ENCODE data around the gene COX6B2.
A peak's percentile ranks its signal among the peaks of the same experiment; 100 is the strongest.

COX6B2 gene

GRCh38 chr19:55390461-55390880 lies 36.0 kb upstream of the COX6B2 start:
- Histone ChIP-seq H3K4me2 (peak overlapping the region; percentile 19; the same call in 1 of the 2 replicates), H3K27me3 (no peaks in the 10 kb centered on the region), H4K20me1 (peaks cover 93% of the 10 kb centered on the region), H3K9ac (0 out of 2 replicates have a peak overlapping the region, but pooled peaks have one; percentile 2), H3K4me1 (peaks cover 59% of the 10 kb centered on the region), H3K36me3 (peaks cover 65% of the 10 kb centered on the region), H3K9me3 (no peaks in the 10 kb centered on the region), H3K4me3 (no peak overlapping the region), H3K27ac (no peak overlapping the region)
- TF ChIP-seq Cebpa-rat (IDR thresholded peaks at IDR 0.05), result no peak

GRCh38 chr19:55389386-55390317 lies 35.1 kb upstream of the COX6B2 start:
- peaks cover 87% of the 10 kb centered on the region for H4K20me1 ChIP-seq
- H3K9ac ChIP-seq, result peak overlapping the region; percentile 99
- no peak overlapping the region for H3K27ac ChIP-seq
- H3K4me3 ChIP-seq, result no peak overlapping the region
- peak overlapping the region; percentile 96 for H3K4me2 ChIP-seq
- TF ChIP-seq Cebpa-rat (IDR thresholded peaks at IDR 0.05), result no peak
- H3K36me3 ChIP-seq, result peaks cover 65% of the 10 kb centered on the region
- H3K27me3 ChIP-seq, result no peaks in the 10 kb centered on the region
- no peaks in the 10 kb centered on the region for H3K9me3 ChIP-seq
- H3K4me1 ChIP-seq, result peaks cover 62% of the 10 kb centered on the region

- no peak for TF ChIP-seq Cebpa-rat (IDR thresholded peaks at IDR 0.05)
- peaks cover 65% of the 10 kb centered on the region for H3K36me3 ChIP-seq
- peaks cover 73% of the 10 kb centered on the region for H3K4me1 ChIP-seq
- H3K27me3 ChIP-seq, result no peaks in the 10 kb centered on the region
- H3K9me3 ChIP-seq, result no peaks in the 10 kb centered on the region
- no peak overlapping the region; the same call in 1 of the 2 replicates for H3K27ac ChIP-seq
- H3K4me3 ChIP-seq, result peak overlapping the region; percentile 92
- peak overlapping the region; percentile 99 for H3K9ac ChIP-seq
- peak overlapping the region; percentile 96 for H3K4me2 ChIP-seq
- peaks cover 72% of the 10 kb centered on the region for H4K20me1 ChIP-seq
These were observed 33.4 kb upstream of the COX6B2 start for GRCh38 chr19:55387736-55388497.

- Histone ChIP-seq H3K4me1 (peaks cover 76% of the 10 kb centered on the region), H4K20me1 (peaks cover 58% of the 10 kb centered on the region)
These were observed 32.0 kb upstream of the COX6B2 start for GRCh38 chr19:55386493-55386971.

GRCh38 chr19:55385724-55386492 lies 31.4 kb upstream of the COX6B2 start, which contains the start of gene RPL28:
Gene RPL28, plus strand, starts transcription at chr19:55385932. Its CDS starts 426 bp downstream, at chr19:55386358.
- H3K27ac ChIP-seq, result peak within 1 kb of the TSS; percentile 96
- H3K4me1 ChIP-seq, result peaks cover 72% of the 10 kb centered on the region
- H4K20me1 ChIP-seq, result peaks cover 51% of the 10 kb centered on the region
- H3K4me2 ChIP-seq, result peak within 1 kb of the TSS; percentile 99
- peaks cover 46% of the 10 kb centered on the region for H3K36me3 ChIP-seq
- no peaks in the 10 kb centered on the region for H3K9me3 ChIP-seq
- H3K27me3 ChIP-seq, result no peaks in the 10 kb centered on the region
- peak within 1 kb of the TSS; percentile 99 for H3K9ac ChIP-seq
- TF ChIP-seq Cebpa-rat (IDR thresholded peaks at IDR 0.05), result no peak
- peak within 1 kb of the TSS; percentile 92 for H3K4me3 ChIP-seq

More at GRCh38 chr19:55386493-55386971, 32.0 kb upstream of the COX6B2 start:
- Histone ChIP-seq H3K4me2 (peak overlapping the region; percentile 96), H3K9me3 (no peaks in the 10 kb centered on the region), H3K9ac (peak overlapping the region; percentile 99), H3K27me3 (no peaks in the 10 kb centered on the region), H3K4me3 (peak overlapping the region; percentile 92), H3K36me3 (peaks cover 52% of the 10 kb centered on the region), H3K27ac (peak overlapping the region; percentile 96)
- no peak for TF ChIP-seq Cebpa-rat (IDR thresholded peaks at IDR 0.05)

GRCh38 chr19:55384920-55385723 lies 30.6 kb upstream of the COX6B2 start:
- peaks cover 64% of the 10 kb centered on the region for H3K4me1 ChIP-seq
- H4K20me1 ChIP-seq, result peaks cover 44% of the 10 kb centered on the region
- H3K9ac ChIP-seq, result peak overlapping the region; percentile 99
- H3K4me2 ChIP-seq, result peak overlapping the region; percentile 99
- peak overlapping the region; percentile 96 for H3K27ac ChIP-seq
- H3K36me3 ChIP-seq, result peaks cover 38% of the 10 kb centered on the region
- H3K9me3 ChIP-seq, result no peaks in the 10 kb centered on the region
- H3K27me3 ChIP-seq, result no peaks in the 10 kb centered on the region
- H3K4me3 ChIP-seq, result peak overlapping the region; percentile 92
- no peak for TF ChIP-seq Cebpa-rat (IDR thresholded peaks at IDR 0.05)

GRCh38 chr19:55384131-55384919 lies 29.8 kb upstream of the COX6B2 start, which contains the start of gene TMEM238:
Gene TMEM238, minus strand, starts transcription at chr19:55384292. Its CDS starts 33 bp downstream, at chr19:55384259.
- peaks cover 36% of the 10 kb centered on the region for H4K20me1 ChIP-seq
- no peak for TF ChIP-seq Cebpa-rat (IDR thresholded peaks at IDR 0.05)
- H3K4me3 ChIP-seq, result peak within 1 kb of the TSS; percentile 92
- H3K4me1 ChIP-seq, result peaks cover 56% of the 10 kb centered on the region
- peak within 1 kb of the TSS; percentile 99 for H3K9ac ChIP-seq
- H3K27ac ChIP-seq, result peak within 1 kb of the TSS; percentile 96
- peak within 1 kb of the TSS; percentile 99 for H3K4me2 ChIP-seq
- H3K27me3 ChIP-seq, result no peaks in the 10 kb centered on the region
- H3K9me3 ChIP-seq, result no peaks in the 10 kb centered on the region
- peaks cover 30% of the 10 kb centered on the region for H3K36me3 ChIP-seq
